BLaER1 treated with 17β-estradiol and CSF1 and Interleukin-3, amounts not matched to agents 10 nM and 100 nM (cell line): ENCODE results near the gene CBL.

Source experiments
- H3K27ac ChIP-seq, 11 experiments: shearing (Covaris generic); formaldehyde crosslinking; 2 replicates each; pipeline ENCODE4 v1.8.1; 2022
- H3K27me3 ChIP-seq, 11 experiments: shearing (Covaris generic); formaldehyde crosslinking; 2 replicates each; pipeline ENCODE4 v1.8.1; 2022
- H3K36me3 ChIP-seq, 11 experiments: shearing (Covaris generic); formaldehyde crosslinking; 2 replicates each; pipeline ENCODE4 v1.8.1; 2022
- H3K4me1 ChIP-seq, 10 experiments: shearing (Covaris generic); formaldehyde crosslinking; 2 replicates each; pipeline ENCODE4 v1.8.1; 2022
- H3K4me2 ChIP-seq, 11 experiments: shearing (Covaris generic); formaldehyde crosslinking; 2 replicates each; pipeline ENCODE4 v1.8.1; 2022
- H3K4me3 ChIP-seq, 10 experiments: shearing (Covaris generic); formaldehyde crosslinking; 2 replicates each; pipeline ENCODE4 v1.8.1; 2022
- H3K9ac ChIP-seq, 11 experiments: shearing (Covaris generic); formaldehyde crosslinking; 2 replicates each; pipeline ENCODE4 v1.8.1; 2022
- H3K9me3 ChIP-seq, 11 experiments: shearing (Covaris generic); formaldehyde crosslinking; replicated peaks in 1 of 11; 2 replicates each; pipeline ENCODE4 v1.8.1; 2022
- H4K20me1 ChIP-seq, 11 experiments: shearing (Covaris generic); formaldehyde crosslinking; 2 replicates each; pipeline ENCODE4 v1.8.1; 2022
- Cebpa-rat ChIP-seq, 11 experiments: shearing (Covaris generic); IDR thresholded peaks; 2 replicates each; pipeline ENCODE4 v1.8.1; 2022

CBL gene

GRCh38 chr11:119314726-119315125 is 108.6 kb downstream of the CBL start:
- peak overlapping the region in 9 of 11 experiments; percentile 95 to 100 (median 99); a peak in 18 of 22 replicates for H3K4me2 ChIP-seq
- H3K4me3 ChIP-seq, result peak overlapping the region in 8 of 10 experiments; percentile 68 to 85 (median 77); a peak in 11 of 20 replicates

DNA sequence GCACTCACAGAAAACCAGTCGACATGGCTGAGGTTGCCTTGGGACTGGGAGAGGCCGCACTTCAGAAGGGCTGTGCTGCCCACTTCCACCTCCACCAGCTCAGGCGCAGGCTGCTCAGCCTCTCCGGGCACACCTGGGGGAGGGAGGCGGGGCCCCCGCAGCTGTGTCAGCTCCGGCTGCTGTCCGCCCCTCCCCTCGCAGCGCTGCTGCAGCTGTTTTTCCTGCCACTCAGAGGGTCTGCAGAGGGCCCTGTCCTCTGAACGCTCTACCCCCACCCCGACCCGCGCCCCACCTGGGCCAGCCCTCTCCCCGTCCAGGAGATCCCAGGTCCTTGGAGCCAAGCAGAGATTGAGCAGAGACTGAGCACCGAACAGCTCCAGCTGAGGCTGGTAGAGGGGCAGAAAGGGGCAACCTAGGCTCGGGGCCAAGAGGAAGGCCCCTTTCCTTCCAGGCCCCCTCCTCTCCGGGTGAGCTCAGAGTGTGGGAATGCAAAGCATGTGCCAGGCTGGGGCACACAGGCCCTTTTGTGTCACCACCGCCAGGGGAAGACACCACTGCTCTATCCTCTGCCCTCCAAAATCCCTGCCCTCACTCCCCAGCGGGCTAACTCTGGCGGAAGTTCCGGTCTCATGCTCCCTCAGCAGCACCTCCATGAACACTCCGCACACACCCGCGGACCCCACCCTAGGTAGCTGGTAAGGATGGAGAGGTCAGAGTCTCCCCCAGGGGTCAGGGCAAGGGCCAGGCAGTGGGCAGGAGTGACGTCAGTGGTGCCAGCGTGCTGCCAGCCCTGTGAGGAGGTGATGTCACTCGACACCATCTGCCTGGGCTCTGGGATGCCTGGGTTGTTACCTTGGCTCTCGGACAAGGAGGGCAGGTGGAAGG is 109.2 kb downstream of the CBL start:
- H3K27ac ChIP-seq, result peak overlapping the region in 9 of 11 experiments; percentile 28 to 83 (median 72); a peak in 17 of 22 replicates
- peaks cover 48 to 58% (median 55%) of the 10 kb centered on the region in 10 experiments for H3K4me1 ChIP-seq
- H3K9ac ChIP-seq, result peak overlapping the region in 10 of 11 experiments; percentile 60 to 90 (median 78); a peak in 20 of 22 replicates
- H3K4me3 ChIP-seq, result peak overlapping the region; percentile 49 to 85 (median 76)
- peak overlapping the region; percentile 95 to 100 (median 99) for H3K4me2 ChIP-seq
- peaks cover 0 to 56% (median 12%) of the 10 kb centered on the region in 11 experiments; a peak in 12 of 22 replicates for H4K20me1 ChIP-seq
- no peaks in the 10 kb centered on the region for H3K9me3 ChIP-seq
- H3K36me3 ChIP-seq, result peaks cover 0 to 47% (median 44%) of the 10 kb centered on the region in 11 experiments; a peak in 16 of 22 replicates
- peaks cover 0 to 30% (median 0%) of the 10 kb centered on the region in 11 experiments; a peak in 8 of 22 replicates for H3K27me3 ChIP-seq
- no peak for TF ChIP-seq Cebpa-rat (IDR thresholded peaks at IDR 0.05)

More at GRCh38 chr11:119314726-119315125, 108.6 kb downstream of the CBL start:
- peak overlapping the region in 8 of 11 experiments; percentile 73 to 90 (median 80); a peak in 14 of 22 replicates for H3K9ac ChIP-seq
- peaks cover 0 to 53% (median 50%) of the 10 kb centered on the region in 11 experiments; a peak in 18 of 22 replicates for H3K36me3 ChIP-seq
- peaks cover 0 to 57% (median 12%) of the 10 kb centered on the region in 11 experiments; a peak in 12 of 22 replicates for H4K20me1 ChIP-seq
- H3K4me1 ChIP-seq, result peaks cover 43 to 58% (median 49%) of the 10 kb centered on the region in 10 experiments
- H3K27ac ChIP-seq, result peak overlapping the region in 7 of 11 experiments; percentile 59 to 83 (median 77); a peak in 11 of 22 replicates
- TF ChIP-seq Cebpa-rat (IDR thresholded peaks at IDR 0.05), result no peak
- peaks cover 0 to 30% (median 0%) of the 10 kb centered on the region in 11 experiments; a peak in 8 of 22 replicates for H3K27me3 ChIP-seq
- H3K9me3 ChIP-seq, result no peaks in the 10 kb centered on the region

DNA sequence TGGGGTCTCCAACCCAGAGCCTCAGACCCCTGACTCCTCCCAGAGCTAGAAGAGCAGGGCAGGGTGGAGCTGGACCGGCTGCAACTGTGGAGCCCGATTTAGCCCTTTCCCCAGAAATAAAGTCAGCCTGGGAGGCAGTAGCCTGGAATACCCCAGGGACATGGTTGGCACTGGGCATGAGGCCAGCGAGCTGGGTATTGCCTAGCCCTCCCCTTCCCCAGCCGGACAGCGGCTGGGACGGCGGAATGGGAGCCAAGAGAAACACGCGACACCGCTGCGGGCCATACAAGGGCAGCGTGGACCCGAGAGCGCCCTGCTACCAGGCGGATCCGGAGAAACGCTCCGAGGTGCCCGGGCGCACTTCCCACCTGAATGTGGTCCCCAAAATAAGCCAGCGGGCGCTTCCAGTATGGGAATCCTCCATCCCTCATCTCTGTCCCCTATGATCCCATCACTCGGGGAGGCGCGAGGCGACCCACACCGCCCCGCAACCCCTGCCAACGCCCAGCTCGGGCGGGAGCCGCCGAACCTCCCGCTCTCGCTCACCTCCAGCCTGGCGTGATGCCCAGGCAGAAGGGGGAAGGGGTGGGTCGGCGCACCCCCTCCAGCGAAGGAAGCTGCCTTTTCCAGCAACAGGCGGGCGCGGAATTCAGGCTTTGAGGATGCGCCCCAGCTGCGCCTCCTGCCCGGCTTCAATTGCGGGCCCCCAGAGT is 110.0 kb downstream of the CBL start:
- Histone ChIP-seq H4K20me1 (peaks cover 0 to 48% (median 6%) of the 10 kb centered on the region in 11 experiments; a peak in 10 of 22 replicates), H3K9me3 (no peaks in the 10 kb centered on the region), H3K36me3 (peaks cover 0 to 39% (median 36%) of the 10 kb centered on the region in 11 experiments; a peak in 16 of 22 replicates), H3K9ac (peak overlapping the region; percentile 11 to 90 (median 77); a peak in 21 of 22 replicates), H3K4me3 (peak overlapping the region; percentile 49 to 85 (median 76)), H3K4me1 (peaks cover 55 to 66% (median 63%) of the 10 kb centered on the region in 10 experiments), H3K27ac (peak overlapping the region in 9 of 11 experiments; percentile 28 to 83 (median 72); a peak in 17 of 22 replicates), H3K4me2 (peak overlapping the region; percentile 95 to 100 (median 99)), H3K27me3 (peaks cover 0 to 30% (median 0%) of the 10 kb centered on the region in 11 experiments; a peak in 8 of 22 replicates)
- no peak for TF ChIP-seq Cebpa-rat (IDR thresholded peaks at IDR 0.05)

DNA sequence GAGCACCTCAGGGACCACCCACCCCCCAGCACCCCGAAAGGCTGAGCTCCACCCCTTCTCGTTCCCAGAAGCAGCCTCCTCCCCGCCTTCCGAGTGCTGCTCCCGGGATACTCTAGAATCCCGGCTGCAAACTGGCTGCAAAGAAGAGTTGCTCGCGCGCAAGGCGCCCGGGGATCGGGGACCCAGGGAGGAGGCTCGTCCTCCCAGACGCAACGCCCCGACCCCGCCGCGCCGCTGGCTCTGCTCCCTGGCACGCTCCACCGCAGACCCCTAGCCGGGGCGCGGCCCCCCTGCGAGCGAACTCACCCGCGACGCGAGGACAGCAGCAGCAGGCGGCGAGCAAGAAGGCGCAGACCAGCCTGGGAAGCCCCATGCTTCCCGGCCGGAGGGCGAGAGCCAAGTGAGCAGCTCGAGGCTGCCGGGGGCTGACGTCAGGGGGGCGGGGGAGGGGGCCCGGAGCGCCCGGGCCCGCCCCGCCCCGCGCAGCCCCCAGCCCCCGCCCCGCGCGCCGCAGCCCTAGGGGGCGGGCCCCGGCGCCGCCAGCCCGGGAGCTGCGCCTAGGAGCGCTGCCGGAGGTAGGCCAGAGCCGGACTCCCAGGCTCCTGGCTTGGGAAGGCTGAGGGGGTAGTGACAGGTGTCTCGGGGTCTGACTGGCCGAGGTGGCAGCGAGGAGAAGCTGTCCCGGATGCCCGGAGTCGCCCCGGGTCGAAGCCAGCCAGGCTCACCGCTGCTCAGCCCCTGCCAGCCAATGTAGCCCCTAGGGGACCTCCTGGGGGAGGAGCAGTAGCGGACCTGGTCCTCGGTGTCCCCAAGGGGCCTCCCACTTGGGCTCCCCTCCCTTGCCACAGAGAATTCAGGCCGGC is 110.8 kb downstream of the CBL start, which contains the start of gene MCAM:
Gene MCAM, minus strand, starts transcription at position 402 of the 863 bp plus-strand sequence. Its CDS starts 29 bp downstream, at position 373.
- Histone ChIP-seq H4K20me1 (peaks cover 0 to 43% (median 2%) of the 10 kb centered on the region in 11 experiments; a peak in 9 of 22 replicates), H3K9ac (peak within 1 kb of the TSS; percentile 11 to 90 (median 77); a peak in 21 of 22 replicates), H3K27ac (peak within 1 kb of the TSS in 9 of 11 experiments; percentile 76 to 87 (median 80); a peak in 17 of 22 replicates), H3K36me3 (peaks cover 0 to 31% (median 28%) of the 10 kb centered on the region in 11 experiments; a peak in 16 of 22 replicates), H3K4me2 (peak within 1 kb of the TSS; percentile 95 to 100 (median 99)), H3K4me3 (peak within 1 kb of the TSS; percentile 49 to 85 (median 76)), H3K4me1 (peaks cover 59 to 74% (median 71%) of the 10 kb centered on the region in 10 experiments), H3K9me3 (no peaks in the 10 kb centered on the region), H3K27me3 (peaks cover 0 to 30% (median 0%) of the 10 kb centered on the region in 11 experiments; a peak in 8 of 22 replicates)
- TF ChIP-seq Cebpa-rat (IDR thresholded peaks at IDR 0.05), result no peak

- Histone ChIP-seq H3K27ac (peak overlapping the region in 9 of 11 experiments; percentile 76 to 87 (median 80); a peak in 17 of 22 replicates), H3K9me3 (no peaks in the 10 kb centered on the region), H3K27me3 (peaks cover 0 to 30% (median 0%) of the 10 kb centered on the region in 11 experiments; a peak in 8 of 22 replicates), H3K36me3 (peaks cover 0 to 23% (median 21%) of the 10 kb centered on the region in 11 experiments; a peak in 15 of 22 replicates), H3K4me3 (peak overlapping the region; percentile 49 to 85 (median 76)), H4K20me1 (peaks cover 0 to 36% (median 2%) of the 10 kb centered on the region in 11 experiments; a peak in 8 of 22 replicates), H3K9ac (peak overlapping the region in 10 of 11 experiments; percentile 43 to 90 (median 78); a peak in 18 of 22 replicates), H3K4me2 (peak overlapping the region; percentile 95 to 100 (median 99)), H3K4me1 (peaks cover 67 to 81% (median 78%) of the 10 kb centered on the region in 10 experiments)
- peak in 2 of 11 experiments; percentile 22 to 54; a peak in 3 of 22 replicates for TF ChIP-seq Cebpa-rat (IDR thresholded peaks at IDR 0.05)
Measured at GRCh38 chr11:119317592-119318239, 111.6 kb downstream of the CBL start.

DNA sequence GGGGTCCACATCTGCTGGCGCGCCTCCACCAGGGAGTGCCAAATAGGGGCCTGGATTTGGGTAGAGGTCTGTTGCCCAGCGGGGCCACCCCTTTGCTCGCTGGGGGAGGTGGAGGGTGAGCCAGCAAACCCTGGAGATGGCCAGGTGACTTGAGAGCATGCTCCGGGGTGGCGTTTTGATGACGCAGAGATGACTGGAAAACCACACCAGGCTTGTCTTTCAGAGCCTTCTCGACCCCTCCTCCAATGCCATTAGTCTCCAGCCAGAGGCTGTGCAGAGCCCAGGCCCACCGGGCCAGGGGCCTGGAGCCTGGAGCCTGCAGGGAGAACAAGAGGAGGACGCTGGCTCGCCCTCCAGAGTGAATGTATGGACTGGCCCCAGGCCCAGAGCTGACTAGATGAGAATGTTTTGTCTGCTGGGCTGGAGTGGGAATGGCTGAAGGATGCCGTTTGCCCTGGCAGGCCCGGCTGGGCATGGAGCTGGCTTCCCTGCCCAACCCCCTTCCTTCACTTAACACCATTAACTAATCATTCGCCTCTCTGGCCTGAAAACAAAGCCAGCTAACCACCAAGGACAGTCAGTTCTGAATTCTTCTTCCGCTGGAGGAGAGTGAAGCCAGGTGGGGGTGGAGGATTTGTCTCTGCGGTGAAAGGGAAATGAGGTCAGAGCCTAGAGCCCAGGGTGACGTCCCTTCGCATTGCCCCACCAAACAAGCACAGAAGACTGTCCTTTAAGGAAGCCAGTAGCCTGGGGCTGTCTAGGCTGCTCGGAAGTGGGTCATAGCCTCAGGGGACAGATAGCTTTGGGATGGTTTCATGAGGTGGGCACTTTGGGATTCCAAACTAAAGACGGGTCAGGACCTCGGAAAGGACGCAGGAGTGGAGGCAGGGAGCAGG is 112.3 kb downstream of the CBL start:
- Histone ChIP-seq H3K4me2 (peak overlapping the region; percentile 95 to 100 (median 99)), H3K36me3 (peaks cover 0 to 15% (median 13%) of the 10 kb centered on the region in 11 experiments; a peak in 13 of 22 replicates), H3K9me3 (no peaks in the 10 kb centered on the region), H4K20me1 (peaks cover 0 to 32% (median 0%) of the 10 kb centered on the region in 11 experiments; a peak in 8 of 22 replicates), H3K4me3 (peak overlapping the region in 8 of 10 experiments; percentile 34 to 85 (median 73); a peak in 15 of 20 replicates), H3K4me1 (peaks cover 68 to 89% (median 86%) of the 10 kb centered on the region in 10 experiments), H3K9ac (peak overlapping the region; percentile 24 to 90 (median 77); a peak in 20 of 22 replicates), H3K27me3 (peaks cover 0 to 30% (median 0%) of the 10 kb centered on the region in 11 experiments; a peak in 8 of 22 replicates), H3K27ac (peak overlapping the region in 10 of 11 experiments; percentile 63 to 87 (median 79); a peak in 20 of 22 replicates)
- no peak for TF ChIP-seq Cebpa-rat (IDR thresholded peaks at IDR 0.05)
